Measurements from ENCODE around the gene LRRC28.

DNA sequence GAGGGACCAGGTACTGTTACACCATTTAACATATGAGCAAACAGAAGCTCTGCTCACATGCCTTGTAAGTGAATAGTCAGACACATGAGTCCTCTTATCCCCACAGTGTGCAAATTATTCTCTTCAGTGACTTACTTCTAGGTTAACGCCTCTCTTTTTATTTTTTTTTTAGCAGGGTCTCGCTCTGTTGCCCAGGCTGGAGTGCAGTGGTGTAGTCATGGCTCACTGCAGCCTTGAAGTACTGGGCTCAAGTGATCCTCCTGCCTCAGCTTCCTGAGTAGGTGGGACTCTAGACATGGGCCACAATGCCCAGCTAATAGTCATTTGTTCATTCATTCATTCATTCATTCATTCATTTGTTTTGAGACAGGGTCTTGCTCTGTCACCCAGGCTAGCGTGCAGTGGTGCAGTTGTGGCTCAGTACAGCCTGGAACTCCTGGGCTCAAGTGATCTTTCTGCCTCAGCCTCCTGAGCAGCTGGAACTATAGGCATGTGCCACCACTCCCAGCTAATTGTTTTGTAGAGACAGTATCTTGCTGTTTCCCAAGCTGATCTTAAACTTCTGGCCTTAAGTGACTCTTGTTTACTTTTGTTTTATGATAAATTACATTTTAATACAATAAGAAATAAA lies 94.7 kb downstream of the LRRC28 start:
- TF ChIP-seq, protein P1, sequence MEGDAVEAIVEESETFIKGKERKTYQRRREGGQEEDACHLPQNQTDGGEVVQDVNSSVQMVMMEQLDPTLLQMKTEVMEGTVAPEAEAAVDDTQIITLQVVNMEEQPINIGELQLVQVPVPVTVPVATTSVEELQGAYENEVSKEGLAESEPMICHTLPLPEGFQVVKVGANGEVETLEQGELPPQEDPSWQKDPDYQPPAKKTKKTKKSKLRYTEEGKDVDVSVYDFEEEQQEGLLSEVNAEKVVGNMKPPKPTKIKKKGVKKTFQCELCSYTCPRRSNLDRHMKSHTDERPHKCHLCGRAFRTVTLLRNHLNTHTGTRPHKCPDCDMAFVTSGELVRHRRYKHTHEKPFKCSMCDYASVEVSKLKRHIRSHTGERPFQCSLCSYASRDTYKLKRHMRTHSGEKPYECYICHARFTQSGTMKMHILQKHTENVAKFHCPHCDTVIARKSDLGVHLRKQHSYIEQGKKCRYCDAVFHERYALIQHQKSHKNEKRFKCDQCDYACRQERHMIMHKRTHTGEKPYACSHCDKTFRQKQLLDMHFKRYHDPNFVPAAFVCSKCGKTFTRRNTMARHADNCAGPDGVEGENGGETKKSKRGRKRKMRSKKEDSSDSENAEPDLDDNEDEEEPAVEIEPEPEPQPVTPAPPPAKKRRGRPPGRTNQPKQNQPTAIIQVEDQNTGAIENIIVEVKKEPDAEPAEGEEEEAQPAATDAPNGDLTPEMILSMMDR (IDR thresholded peaks at IDR 0.05) = no peak
- no peak for TF ChIP-seq POLR2A (IDR thresholded peaks at IDR 0.05)
- no peak for TF ChIP-seq EP300 (IDR thresholded peaks at IDR 0.05)

Measured in ovary (tissue), 3 donors.